HG02938 (cell line): ENCODE measurements around the gene TREM1.
"Not testable (repeated sequence)": the region's sequence is repeated elsewhere in the genome, so short reads cannot be mapped to it uniquely, and the experiment has no call there.

ENCODE experiments used
- ATAC-seq: cut with Tn5 transposase; IDR thresholded peaks from one replicate; pipeline ENCODE4 v1.9.1; 2021; ENCODE audit warnings: mild to moderate bottlenecking, moderate library complexity; ENCODE audit not compliant: unreplicated experiment

Gene TREM1

GRCh38 chr6:41266541-41266940, 19.9 kb downstream of the TREM1 start:
- no peak for ATAC-seq

- no peak for ATAC-seq
These were observed 23.2 kb downstream of the TREM1 start for GRCh38 chr6:41263267-41263666.

GRCh38 chr6:41262401-41262800, 24.1 kb downstream of the TREM1 start:
- no peak for ATAC-seq

- ATAC-seq, result no peak
These were observed 28.3 kb downstream of the TREM1 start for GRCh38 chr6:41258196-41258493.

- ATAC-seq, result no peak
These were observed 28.9 kb downstream of the TREM1 start for GRCh38 chr6:41257369-41258195.

- ATAC-seq, result no peak
These were observed 30.1 kb downstream of the TREM1 start for GRCh38 chr6:41256383-41256782.

GRCh38 chr6:41255638-41256246, 30.7 kb downstream of the TREM1 start:
- ATAC-seq, result no peak

- no peak for ATAC-seq
These were observed 31.4 kb downstream of the TREM1 start for GRCh38 chr6:41255110-41255509.

- no peak for ATAC-seq
These were observed 33.9 kb downstream of the TREM1 start for GRCh38 chr6:41252401-41253169.

GRCh38 chr6:41247882-41248705, 38.4 kb downstream of the TREM1 start:
- no peak for ATAC-seq

- ATAC-seq, result no peak
These were observed 39.1 kb downstream of the TREM1 start for GRCh38 chr6:41247288-41247865.

- ATAC-seq, result not testable (repeated sequence)
These were observed 40.0 kb downstream of the TREM1 start for GRCh38 chr6:41246529-41246928.

GRCh38 chr6:41239467-41240159, 46.9 kb downstream of the TREM1 start:
- no peak for ATAC-seq

GRCh38 chr6:41237128-41237527, 49.4 kb downstream of the TREM1 start:
- no peak for ATAC-seq

GRCh38 chr6:41236276-41236675, 50.2 kb downstream of the TREM1 start:
- ATAC-seq, result no peak

- ATAC-seq, result no peak
These were observed 53.8 kb downstream of the TREM1 start for GRCh38 chr6:41232667-41233066.

- ATAC-seq, result no peak
These were observed 55.2 kb downstream of the TREM1 start for GRCh38 chr6:41231246-41231645.

- ATAC-seq, result no peak
These were observed 56.8 kb downstream of the TREM1 start for GRCh38 chr6:41229721-41230120.

- no peak for ATAC-seq
These were observed 57.9 kb downstream of the TREM1 start for GRCh38 chr6:41228616-41229015.

- no peak for ATAC-seq
These were observed 58.4 kb downstream of the TREM1 start, which contains the start of gene TREML4 for GRCh38 chr6:41228096-41228495. Gene TREML4, plus strand, starts transcription at chr6:41228349. Its CDS starts 79 bp downstream, at chr6:41228428.
